Measurements from ENCODE around the gene UFSP2.
A peak's percentile ranks its signal among the peaks of the same experiment; 100 is the strongest.

UFSP2 gene

GRCh38 chr4:185425647-185426352 is at the start of gene UFSP2:
TSS of gene UFSP2 (minus strand) at chr4:185425964. CDS start at chr4:185425868, 96 bp downstream.
- Mint-ChIP-seq H3K4me1 (peaks cover 32% of the 10 kb centered on the region), H3K27me3 (peaks cover 4% of the 10 kb centered on the region), H3K36me3 (ENCODE audit: low read depth) (peaks cover 13% of the 10 kb centered on the region), H3K9me3 (no peaks in the 10 kb centered on the region), H3K4me3 (peak within 1 kb of the TSS; percentile 90), H3K27ac (peak within 1 kb of the TSS; percentile 100)
- ATAC-seq (peak; percentile 94), DNase-seq (peak; percentile 85)

GRCh38 chr4:185473247-185473646 is 47.5 kb upstream of the UFSP2 start:
- DNase-seq (no peak), ATAC-seq (no peak)
- Mint-ChIP-seq H3K9me3 (no peaks in the 10 kb centered on the region), H3K27ac (no peak overlapping the region), H3K4me1 (peaks cover 9% of the 10 kb centered on the region), H3K36me3 (ENCODE audit: low read depth) (no peaks in the 10 kb centered on the region), H3K27me3 (peaks cover 20% of the 10 kb centered on the region), H3K4me3 (no peak overlapping the region)

- H3K4me3 Mint-ChIP-seq, result peak overlapping the region; percentile 86
- no peaks in the 10 kb centered on the region for H3K36me3 Mint-ChIP-seq (ENCODE audit: low read depth)
- H3K4me1 Mint-ChIP-seq, result peaks cover 9% of the 10 kb centered on the region
- ATAC-seq (no peak), DNase-seq (no peak)
- peaks cover 23% of the 10 kb centered on the region for H3K27me3 Mint-ChIP-seq
- no peak overlapping the region for H3K27ac Mint-ChIP-seq
- H3K9me3 Mint-ChIP-seq, result no peaks in the 10 kb centered on the region
Observed at GRCh38 chr4:185472103-185472542, 46.4 kb upstream of the UFSP2 start.

- Mint-ChIP-seq H3K27ac (no peak within 1 kb of the TSS), H3K36me3 (ENCODE audit: low read depth) (no peaks in the 10 kb centered on the region), H3K4me3 (peak within 1 kb of the TSS; percentile 86), H3K9me3 (no peaks in the 10 kb centered on the region), H3K27me3 (peaks cover 19% of the 10 kb centered on the region), H3K4me1 (peaks cover 9% of the 10 kb centered on the region)
- peak; percentile 93 for DNase-seq
- ATAC-seq, result peak; percentile 87
Observed at GRCh38 chr4:185471235-185472102, 45.7 kb upstream of the UFSP2 start, which contains the start of gene CCDC110. TSS of gene CCDC110 (minus strand) at chr4:185471733. CDS start at chr4:185471683, 50 bp downstream.

- Mint-ChIP-seq H3K4me1 (peaks cover 9% of the 10 kb centered on the region), H3K4me3 (peak overlapping the region; percentile 70), H3K36me3 (ENCODE audit: low read depth) (no peaks in the 10 kb centered on the region), H3K27ac (no peak overlapping the region), H3K27me3 (peaks cover 19% of the 10 kb centered on the region), H3K9me3 (no peaks in the 10 kb centered on the region)
- ATAC-seq (peak; percentile 4), DNase-seq (peak; percentile 17)
Observed at GRCh38 chr4:185470501-185471195, 44.9 kb upstream of the UFSP2 start.

GRCh38 chr4:185469580-185470154 is 43.9 kb upstream of the UFSP2 start:
- Mint-ChIP-seq H3K4me3 (no peak overlapping the region), H3K9me3 (no peaks in the 10 kb centered on the region), H3K27me3 (peaks cover 19% of the 10 kb centered on the region), H3K27ac (no peak overlapping the region), H3K4me1 (peaks cover 9% of the 10 kb centered on the region), H3K36me3 (ENCODE audit: low read depth) (no peaks in the 10 kb centered on the region)
- no peak for DNase-seq
- no peak for ATAC-seq

- DNase-seq (no peak), ATAC-seq (no peak)
- no peak overlapping the region for H3K4me3 Mint-ChIP-seq
- no peak overlapping the region for H3K27ac Mint-ChIP-seq
- H3K27me3 Mint-ChIP-seq, result peaks cover 19% of the 10 kb centered on the region
- peaks cover 9% of the 10 kb centered on the region for H3K4me1 Mint-ChIP-seq
- H3K36me3 Mint-ChIP-seq (ENCODE audit: low read depth), result no peaks in the 10 kb centered on the region
- no peaks in the 10 kb centered on the region for H3K9me3 Mint-ChIP-seq
Observed at GRCh38 chr4:185468999-185469398, 43.2 kb upstream of the UFSP2 start.

GRCh38 chr4:185467991-185468390 is 42.2 kb upstream of the UFSP2 start:
- H3K27me3 Mint-ChIP-seq, result peaks cover 19% of the 10 kb centered on the region
- H3K4me1 Mint-ChIP-seq, result peaks cover 9% of the 10 kb centered on the region
- no peak overlapping the region for H3K27ac Mint-ChIP-seq
- H3K36me3 Mint-ChIP-seq (ENCODE audit: low read depth), result no peaks in the 10 kb centered on the region
- ATAC-seq (no peak), DNase-seq (no peak)
- no peak overlapping the region for H3K4me3 Mint-ChIP-seq
- H3K9me3 Mint-ChIP-seq, result no peaks in the 10 kb centered on the region

GRCh38 chr4:185467101-185467500 is 41.3 kb upstream of the UFSP2 start:
- Mint-ChIP-seq H3K27ac (no peak overlapping the region), H3K27me3 (peaks cover 19% of the 10 kb centered on the region), H3K4me3 (no peak overlapping the region), H3K9me3 (no peaks in the 10 kb centered on the region), H3K4me1 (peaks cover 9% of the 10 kb centered on the region), H3K36me3 (ENCODE audit: low read depth) (no peaks in the 10 kb centered on the region)
- no peak for ATAC-seq
- no peak for DNase-seq

- Mint-ChIP-seq H3K4me1 (peaks cover 4% of the 10 kb centered on the region), H3K27me3 (peaks cover 17% of the 10 kb centered on the region), H3K36me3 (ENCODE audit: low read depth) (no peaks in the 10 kb centered on the region), H3K27ac (no peak overlapping the region), H3K4me3 (no peak overlapping the region), H3K9me3 (no peaks in the 10 kb centered on the region)
- no peak for ATAC-seq
- DNase-seq, result no peak
Observed at GRCh38 chr4:185465707-185466106, 39.9 kb upstream of the UFSP2 start.

GRCh38 chr4:185464887-185465286 is 39.1 kb upstream of the UFSP2 start:
- Mint-ChIP-seq H3K36me3 (ENCODE audit: low read depth) (no peaks in the 10 kb centered on the region), H3K27ac (no peak overlapping the region), H3K27me3 (peaks cover 18% of the 10 kb centered on the region), H3K4me3 (no peak overlapping the region), H3K4me1 (no peaks in the 10 kb centered on the region), H3K9me3 (no peaks in the 10 kb centered on the region)
- DNase-seq (no peak), ATAC-seq (no peak)

- H3K4me1 Mint-ChIP-seq, result no peaks in the 10 kb centered on the region
- ATAC-seq, result no peak
- H3K27ac Mint-ChIP-seq, result no peak overlapping the region
- H3K4me3 Mint-ChIP-seq, result no peak overlapping the region
- peaks cover 14% of the 10 kb centered on the region for H3K27me3 Mint-ChIP-seq
- DNase-seq, result no peak
- no peaks in the 10 kb centered on the region for H3K9me3 Mint-ChIP-seq
- no peaks in the 10 kb centered on the region for H3K36me3 Mint-ChIP-seq (ENCODE audit: low read depth)
Observed at GRCh38 chr4:185464183-185464582, 38.4 kb upstream of the UFSP2 start.

- no peak for ATAC-seq
- H3K4me1 Mint-ChIP-seq, result no peaks in the 10 kb centered on the region
- H3K27me3 Mint-ChIP-seq, result peaks cover 12% of the 10 kb centered on the region
- no peak for DNase-seq
- H3K36me3 Mint-ChIP-seq (ENCODE audit: low read depth), result no peaks in the 10 kb centered on the region
- H3K27ac Mint-ChIP-seq, result no peak overlapping the region
- H3K4me3 Mint-ChIP-seq, result no peak overlapping the region
- no peaks in the 10 kb centered on the region for H3K9me3 Mint-ChIP-seq
Observed at GRCh38 chr4:185463541-185463940, 37.8 kb upstream of the UFSP2 start.

- Mint-ChIP-seq H3K9me3 (no peaks in the 10 kb centered on the region), H3K27me3 (peaks cover 7% of the 10 kb centered on the region), H3K36me3 (ENCODE audit: low read depth) (no peaks in the 10 kb centered on the region), H3K27ac (no peak overlapping the region), H3K4me3 (no peak overlapping the region), H3K4me1 (no peaks in the 10 kb centered on the region)
- ATAC-seq (no peak), DNase-seq (no peak)
Observed at GRCh38 chr4:185461565-185461964, 35.8 kb upstream of the UFSP2 start.

Measured in activated naive CD8-positive, alpha-beta T cell treated with anti-CD3 and anti-CD28 coated beads, Interleukin-2, amount 50 U/mL, for 24 hours (primary cell).